Stimulated activated CD4-positive, alpha-beta T cell treated with anti-CD3 and anti-CD28 coated beads, Interleukin-15, amount 100 ng/mL, for 1 hour (primary cell): ENCODE data around the gene CPED1.
"Not testable (repeated sequence)": the region's sequence is repeated elsewhere in the genome, so short reads cannot be mapped to it uniquely, and the experiment has no call there.

Experiments
- DNase-seq, 2 donors: peaks; one replicate each; pipeline ENCODE4 v3.0.0-alpha.2; 2020; ENCODE audit warnings: low read depth in 1 of 2, low spot score in 1 of 2

CPED1 gene

DNA sequence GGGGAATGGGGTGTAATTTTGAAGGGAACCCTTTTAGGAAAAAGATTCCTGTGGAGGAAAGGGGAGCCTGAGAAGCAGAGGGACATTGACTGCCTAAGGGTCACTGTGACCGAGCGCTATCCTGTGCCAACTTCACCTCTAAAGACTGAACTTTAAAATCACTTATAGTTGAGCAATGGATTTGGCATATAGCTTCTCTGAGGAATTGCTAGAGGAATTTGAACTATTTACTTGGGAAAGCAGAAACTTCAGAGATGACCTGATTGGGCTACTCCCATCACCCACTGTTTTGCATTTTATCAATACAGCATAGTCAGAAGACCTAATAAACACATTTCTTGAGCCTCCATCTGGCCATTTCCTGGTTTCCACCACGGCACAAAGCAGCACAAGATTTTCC lies 316.6 kb downstream of the CPED1 start:
- no peak for DNase-seq

DNA sequence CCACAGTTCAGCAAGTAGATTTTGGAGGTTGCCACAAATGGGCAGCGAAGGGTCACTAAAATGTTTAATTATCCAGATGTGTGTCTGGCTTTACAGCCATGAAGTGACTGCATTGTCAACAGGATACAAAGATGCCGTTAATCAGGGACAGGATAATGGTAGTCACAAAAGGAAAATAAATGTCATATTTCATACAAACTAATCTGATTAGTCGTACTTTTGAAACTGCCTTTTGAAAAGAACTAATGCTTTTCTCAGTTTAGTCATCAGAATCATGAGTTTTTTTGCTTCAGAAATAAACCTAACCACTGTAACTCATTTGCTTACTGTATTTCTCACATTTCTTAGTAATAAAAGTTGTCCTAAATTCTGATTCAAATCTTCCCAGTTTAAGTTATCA lies 318.1 kb downstream of the CPED1 start:
- no peak for DNase-seq

DNA sequence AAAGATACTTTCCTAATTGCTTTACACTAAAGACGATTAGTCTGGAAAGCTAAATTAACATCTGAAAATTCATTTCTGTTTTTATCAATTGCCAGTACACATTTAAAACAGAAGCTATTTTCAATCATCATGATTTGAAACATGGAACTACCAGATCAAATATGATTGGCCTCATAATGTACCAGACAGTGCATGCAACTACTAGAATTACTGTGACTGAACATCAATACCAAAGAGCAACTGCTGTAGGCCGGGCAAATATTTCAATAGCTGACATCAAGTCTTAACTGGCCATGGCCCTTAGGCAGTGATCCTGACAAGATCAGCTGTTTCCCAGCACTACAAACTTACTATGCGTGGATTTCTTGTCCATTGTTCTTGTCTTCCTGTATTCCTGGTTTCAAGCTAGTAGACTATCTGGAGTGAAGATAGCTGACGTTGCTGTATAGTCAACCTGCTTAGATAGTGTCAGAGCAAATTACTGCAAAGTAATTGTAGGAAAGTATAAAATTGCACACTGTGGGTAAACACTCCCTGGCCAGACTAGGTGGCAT lies 318.6 kb downstream of the CPED1 start:
- no peak for DNase-seq

DNA sequence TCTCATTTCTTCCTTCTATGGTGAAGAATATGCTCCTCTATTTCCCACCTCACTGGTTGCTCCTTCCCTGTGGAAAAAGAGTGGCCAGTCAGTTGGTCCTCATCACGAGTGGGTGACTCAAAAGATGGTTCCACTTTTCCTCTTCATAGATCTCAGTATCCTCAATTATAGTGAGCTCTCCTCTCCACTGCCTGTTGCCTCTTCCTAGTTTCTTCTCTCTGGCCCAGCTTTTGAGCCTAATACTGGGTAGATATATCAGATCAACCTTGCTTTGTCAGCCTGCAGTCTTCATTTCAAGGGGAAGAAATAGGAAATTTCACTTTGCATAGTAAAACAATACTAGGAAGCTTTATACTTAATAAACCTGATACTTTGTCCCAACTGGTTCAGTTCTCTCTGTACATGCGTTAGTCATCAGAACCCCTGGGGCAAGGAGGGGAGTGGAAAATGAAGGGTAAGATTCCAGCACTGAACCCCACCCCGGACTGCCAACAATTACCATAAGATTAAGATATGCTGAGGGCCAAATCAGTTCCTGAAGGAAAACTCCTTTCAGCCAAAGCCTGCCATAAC lies 324.8 kb downstream of the CPED1 start:
- no peak for DNase-seq

DNA sequence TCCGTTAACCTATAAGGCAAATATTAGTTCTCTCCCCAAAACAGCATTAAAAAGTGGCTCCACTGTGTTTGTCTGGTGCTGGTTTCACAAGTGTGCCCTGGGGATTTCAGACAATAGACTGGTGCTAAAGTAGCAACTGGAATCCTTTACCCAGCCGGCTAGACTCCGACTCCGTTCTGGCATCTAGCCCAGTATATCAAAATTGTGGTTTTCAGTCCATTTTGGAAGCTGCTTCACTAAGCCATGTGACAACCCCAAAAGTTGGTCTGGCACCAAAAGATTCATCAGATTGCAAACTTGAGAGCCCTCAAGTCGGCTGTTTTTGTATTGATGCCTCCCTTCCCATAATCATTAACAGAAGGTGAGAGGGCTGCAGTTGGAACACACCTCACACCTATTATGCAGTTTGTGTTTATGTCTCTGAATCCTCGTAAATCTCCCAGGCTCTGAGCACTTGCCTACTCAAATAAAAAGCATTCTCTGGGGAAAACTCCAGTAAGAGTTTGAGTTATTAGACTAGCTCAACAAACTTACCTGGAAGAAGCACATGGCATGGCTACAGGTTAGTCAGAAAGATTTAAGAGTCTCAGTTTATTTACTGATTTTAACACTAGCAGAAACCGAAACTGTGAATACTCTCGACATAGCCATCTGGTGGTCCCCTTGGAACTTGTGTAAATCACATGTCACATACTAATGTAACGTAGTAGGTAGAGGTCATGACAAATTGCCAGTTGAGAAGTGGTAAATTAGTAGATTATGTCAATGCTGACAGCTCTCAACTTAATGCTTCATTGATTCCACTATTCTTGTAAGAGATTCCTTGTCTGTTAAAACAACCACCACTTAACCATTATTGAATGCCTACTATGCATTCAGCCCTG lies 325.5 kb downstream of the CPED1 start:
- DNase-seq: no peak

DNA sequence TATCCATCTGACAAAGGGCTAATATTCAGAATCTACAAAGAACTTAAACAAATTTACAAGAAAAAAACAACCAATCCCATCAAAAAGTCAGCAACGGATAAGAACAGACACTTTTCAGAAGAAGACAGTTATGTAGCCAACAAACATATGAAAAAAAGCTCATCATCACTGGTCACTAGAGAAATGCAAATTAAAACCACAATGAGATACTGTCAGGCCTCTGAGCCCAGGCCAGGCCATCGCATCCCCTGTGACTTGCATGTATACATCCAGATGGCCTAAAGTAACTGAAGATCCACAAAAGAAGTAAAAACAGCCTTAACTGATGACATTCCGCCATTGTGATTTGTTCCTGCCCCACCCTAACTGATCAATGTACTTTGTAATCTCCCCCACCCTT lies 326.7 kb downstream of the CPED1 start:
- not testable (repeated sequence) for DNase-seq

DNA sequence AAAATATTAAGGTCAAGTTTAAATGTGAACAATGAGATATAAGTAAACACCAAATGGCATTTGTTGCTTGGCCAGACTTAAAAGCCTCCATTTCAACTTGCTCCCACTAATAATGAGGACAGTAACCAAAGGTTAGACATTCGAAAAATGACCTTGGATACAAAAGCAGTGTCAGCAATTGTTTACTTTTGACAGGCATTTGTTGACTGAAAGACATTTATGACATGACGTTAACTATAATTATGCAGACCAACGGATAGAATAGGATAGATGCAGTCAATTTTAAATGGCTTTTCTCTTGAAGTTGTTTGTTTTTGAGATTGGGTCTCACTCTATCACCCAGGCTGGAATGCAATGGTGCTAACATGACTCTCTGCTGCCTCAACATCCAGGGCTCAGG lies 333.9 kb downstream of the CPED1 start:
- no peak for DNase-seq

DNA sequence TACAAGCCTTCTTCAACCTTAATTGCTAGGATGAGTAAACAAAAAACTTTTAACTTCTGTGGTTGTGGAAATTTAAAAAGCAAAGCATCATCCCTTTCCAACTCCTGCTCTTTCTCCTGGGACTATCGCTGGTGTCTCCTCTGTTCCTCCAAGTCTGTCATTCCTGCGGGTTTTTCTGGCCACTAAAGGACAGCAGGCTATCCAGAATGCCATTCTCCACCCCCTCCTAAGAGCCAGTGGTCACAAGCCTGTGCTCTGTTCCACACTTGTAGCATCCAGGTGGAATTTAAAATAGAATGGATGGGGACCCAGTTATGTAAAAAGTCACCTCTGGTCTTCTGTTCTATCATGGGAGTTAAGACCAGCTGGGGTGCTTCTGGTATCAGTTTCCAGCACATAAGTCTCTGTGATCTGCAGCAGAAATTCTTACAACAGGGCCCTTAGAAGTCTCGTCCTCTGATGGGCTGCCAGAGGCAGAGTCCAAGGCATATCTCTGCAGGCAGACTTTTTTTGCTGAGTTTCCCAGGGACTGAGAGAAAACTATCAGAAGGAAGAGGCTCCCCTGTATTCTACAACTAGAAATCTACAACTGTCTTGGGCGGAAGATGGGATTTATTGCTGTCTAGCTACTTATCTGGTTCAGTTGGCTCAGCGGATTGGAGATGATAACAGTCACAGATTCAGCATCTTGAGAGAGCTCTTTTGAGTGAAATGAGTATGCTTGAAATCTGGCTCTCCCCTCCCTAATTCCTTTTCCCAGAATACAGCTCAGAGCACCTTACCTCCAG lies 335.2 kb downstream of the CPED1 start:
- DNase-seq: no peak

DNA sequence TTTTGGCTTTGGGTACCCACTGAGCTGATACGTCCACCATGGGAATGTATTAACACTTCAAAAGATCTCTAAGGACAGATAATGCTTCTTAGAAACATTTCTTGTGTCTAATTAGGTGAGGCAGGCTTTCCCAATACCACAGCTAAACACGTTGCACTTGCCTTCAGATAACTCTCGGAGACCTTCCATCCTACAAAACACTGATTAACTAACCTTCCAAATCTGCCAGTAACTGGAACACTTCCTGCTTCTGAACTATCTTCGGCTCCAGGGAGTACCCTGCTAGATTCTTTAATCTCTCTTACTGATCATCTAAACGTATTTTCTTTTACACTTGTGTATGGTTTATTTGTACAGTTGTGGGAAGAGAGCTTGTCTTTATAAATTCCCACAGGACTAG lies 339.2 kb downstream of the CPED1 start:
- no peak for DNase-seq

DNA sequence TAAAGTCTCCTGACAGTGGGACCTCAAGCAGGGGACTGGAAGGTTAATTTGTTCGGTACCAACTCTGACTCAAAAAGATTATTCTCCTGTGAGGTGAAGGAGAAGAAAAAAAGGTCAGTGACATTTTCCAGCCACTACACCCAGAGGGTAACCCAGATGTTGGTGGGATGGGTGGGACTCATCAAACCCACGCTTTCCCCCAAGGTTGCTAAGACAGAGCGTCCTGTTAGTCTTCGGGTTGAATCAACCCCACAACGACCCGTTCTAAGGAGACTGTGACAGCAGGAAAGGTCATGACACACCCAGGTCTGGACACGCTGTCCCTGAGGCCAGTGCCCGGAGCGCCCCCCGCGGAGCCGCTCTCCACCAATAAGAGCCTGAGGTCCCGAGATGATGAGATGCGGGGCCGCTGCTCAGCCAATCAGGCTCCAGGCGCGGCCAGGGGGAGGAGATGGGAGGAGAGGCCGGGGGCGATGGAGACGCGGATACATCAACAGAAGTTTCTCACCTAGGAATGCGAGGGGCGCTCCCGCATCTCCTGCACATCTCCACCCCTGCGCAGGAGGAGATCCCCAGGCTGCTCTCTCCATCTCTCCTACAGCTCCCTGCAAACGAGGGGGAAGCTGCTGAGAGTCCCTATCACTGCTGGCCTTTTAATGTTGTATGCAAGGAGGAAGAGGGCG lies 340.1 kb downstream of the CPED1 start, which contains the start of gene WNT16:
Gene WNT16, plus strand, starts transcription at position 493 of the 683 bp plus-strand sequence. CDS start 293 bp downstream, outside the sequence.
- DNase-seq: no peak

DNA sequence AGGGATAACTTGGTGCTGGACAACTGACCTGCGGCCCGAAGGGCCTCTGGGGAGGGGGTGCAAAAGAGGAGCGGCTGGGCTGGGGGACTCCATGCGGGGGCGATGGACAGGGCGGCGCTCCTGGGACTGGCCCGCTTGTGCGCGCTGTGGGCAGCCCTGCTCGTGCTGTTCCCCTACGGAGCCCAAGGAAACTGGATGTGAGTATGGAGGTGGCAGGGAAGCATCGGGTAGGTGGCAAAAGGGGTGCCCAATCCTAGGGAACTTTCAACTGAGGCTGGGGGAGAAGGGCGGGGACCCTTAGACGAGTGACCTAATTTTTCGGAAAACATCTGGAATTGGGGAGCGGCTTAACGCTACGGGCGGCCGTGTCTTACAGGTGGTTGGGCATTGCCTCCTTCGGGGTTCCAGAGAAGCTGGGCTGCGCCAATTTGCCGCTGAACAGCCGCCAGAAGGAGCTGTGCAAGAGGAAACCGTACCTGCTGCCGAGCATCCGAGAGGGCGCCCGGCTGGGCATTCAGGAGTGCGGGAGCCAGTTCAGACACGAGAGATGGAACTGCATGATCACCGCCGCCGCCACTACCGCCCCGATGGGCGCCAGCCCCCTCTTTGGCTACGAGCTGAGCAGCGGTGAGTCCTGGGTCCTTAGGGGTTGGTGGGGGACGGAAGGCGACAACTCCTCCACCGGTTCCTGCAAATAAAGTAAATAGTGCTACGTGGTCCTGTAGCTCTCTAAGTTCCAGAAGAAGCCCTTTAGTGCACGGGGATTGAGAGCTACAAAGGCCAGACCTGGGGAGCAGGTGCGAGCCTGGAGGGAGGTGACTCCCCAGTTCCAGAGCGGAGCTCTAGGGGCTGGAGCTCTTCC lies 340.9 kb downstream of the CPED1 start:
- DNase-seq: no peak

DNA sequence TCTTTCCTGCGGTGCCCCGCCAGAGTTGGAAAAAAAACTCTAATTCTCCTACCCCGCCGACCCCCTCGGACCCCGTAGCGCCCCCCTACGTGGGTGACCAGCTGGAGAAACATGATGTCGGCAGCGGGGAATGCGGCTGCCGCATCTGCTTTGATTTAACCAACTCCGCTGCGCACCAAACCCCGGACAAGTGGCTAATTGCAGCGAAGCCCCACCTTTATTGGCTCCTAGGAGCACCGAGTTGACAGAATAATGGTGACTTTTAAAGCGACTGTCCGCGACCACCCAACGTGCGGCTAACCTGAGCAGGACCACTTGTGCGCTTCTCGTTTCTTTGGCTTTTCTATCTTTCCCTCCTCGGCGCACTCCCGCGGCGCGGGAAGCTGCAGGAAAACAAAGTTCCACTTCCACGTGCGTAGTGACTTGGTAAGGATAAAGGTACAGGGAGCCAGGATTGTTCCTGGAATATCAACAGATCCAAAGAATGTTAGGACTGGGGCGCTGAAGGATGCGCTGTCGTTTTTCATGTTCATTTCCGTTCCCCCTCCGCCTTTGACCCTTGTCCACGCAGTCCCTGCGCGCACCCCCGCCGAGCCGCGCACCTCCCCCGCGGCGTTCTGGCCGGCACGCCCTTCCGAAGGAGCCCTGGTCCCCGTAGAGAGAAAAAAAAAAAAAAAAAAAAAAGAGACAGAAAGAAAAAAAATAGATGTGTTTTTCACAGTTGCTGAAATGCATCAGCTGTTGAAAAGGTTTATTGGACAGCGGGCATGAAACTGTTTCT lies 341.7 kb downstream of the CPED1 start:
- no peak for DNase-seq

DNA sequence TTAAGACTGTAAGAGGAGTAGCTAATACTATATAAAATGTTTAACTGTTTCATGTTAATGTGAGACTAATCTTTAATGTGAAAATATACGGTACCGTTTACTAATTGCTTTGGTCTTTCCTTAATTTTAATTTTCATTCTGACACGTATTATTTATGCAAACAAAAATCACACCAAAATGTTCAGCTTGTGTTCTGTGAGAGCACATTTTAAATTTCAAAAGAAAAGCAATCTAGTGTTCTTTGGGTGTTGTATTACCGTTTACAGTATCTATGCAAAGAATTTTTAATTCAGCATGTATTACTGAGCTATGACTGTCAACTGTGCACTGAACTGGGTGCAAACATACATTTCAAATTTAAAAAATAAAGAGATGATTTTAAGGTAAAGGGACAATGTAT lies 342.5 kb downstream of the CPED1 start:
- DNase-seq: no peak

DNA sequence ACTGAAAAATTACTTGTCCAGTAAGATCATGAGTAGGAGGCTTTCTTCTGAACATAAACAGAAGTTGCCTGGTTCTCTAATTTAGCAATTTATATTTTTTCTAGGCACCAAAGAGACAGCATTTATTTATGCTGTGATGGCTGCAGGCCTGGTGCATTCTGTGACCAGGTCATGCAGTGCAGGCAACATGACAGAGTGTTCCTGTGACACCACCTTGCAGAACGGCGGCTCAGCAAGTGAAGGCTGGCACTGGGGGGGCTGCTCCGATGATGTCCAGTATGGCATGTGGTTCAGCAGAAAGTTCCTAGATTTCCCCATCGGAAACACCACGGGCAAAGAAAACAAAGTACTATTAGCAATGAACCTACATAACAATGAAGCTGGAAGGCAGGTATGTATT lies 343.1 kb downstream of the CPED1 start:
- DNase-seq: no peak

DNA sequence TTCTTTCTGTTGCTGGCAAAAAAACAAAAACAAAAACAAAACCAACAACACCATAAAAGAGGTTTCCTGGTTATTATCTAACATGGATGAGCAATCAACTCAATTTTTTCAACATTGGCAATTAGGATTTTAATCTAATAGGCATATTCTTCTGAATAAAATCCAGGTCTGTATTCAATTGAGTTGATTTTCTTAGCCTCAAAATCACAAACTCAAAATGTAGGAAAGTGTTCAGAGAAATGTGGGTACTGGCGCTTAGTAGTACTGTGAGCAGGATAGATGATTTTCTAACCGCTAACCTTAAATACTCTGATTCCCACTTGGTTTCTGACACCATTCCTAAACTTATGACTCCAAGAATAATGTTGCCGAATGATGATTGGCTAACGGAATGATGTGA lies 345.9 kb downstream of the CPED1 start:
- no peak for DNase-seq

DNA sequence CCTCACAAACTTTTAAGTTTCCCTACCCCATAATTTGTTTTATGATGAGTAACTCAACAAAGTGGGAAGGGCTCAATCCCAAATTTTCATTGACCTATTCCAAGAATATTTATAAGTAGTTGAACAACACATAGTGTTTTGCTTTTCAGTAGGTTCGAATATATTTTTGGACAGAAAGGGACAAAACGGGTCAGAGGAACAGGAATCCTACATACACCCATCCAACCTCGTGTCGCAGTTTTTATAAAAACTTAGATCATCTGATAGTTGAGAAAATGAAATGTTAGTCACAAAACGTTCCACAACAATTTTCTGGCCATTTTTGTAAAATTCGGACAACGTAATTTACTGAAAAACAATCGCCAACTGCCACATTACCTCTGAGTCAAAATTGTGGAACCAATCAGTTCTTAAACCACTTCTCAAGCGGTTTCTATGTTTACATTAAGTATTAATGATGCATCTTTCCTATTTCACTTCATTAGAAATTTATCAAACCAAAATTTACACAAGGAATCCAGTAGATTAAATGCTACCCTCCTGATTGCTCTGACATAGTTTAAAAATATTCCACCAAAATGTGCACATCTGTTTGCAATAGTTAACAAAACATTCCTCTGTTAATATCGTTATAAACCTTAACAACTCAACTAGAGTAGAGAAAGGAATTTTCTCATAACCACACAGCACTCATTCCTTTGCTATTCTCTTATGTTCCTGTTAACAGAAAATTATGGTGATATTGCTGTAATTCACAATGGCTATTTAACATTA lies 346.6 kb downstream of the CPED1 start:
- DNase-seq: no peak

DNA sequence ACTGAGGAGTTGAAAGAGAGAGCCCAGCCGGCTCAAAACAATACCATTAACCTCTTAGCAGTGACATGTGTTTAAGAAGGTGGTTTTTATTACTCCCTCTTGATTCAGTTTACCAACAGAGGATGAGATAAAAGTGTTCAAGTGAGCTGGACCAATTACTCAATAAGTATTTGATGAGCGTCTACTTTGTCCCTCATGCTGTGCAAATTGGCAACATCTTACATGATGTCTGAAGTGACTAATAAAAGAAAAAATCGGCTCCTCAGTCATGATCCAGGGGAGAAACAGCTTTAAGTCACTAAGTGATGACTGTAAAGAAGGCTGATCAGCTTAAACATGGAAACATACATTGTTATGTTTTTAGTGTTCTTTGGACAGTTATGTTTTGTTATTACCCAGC lies 348.1 kb downstream of the CPED1 start:
- DNase-seq: no peak

DNA sequence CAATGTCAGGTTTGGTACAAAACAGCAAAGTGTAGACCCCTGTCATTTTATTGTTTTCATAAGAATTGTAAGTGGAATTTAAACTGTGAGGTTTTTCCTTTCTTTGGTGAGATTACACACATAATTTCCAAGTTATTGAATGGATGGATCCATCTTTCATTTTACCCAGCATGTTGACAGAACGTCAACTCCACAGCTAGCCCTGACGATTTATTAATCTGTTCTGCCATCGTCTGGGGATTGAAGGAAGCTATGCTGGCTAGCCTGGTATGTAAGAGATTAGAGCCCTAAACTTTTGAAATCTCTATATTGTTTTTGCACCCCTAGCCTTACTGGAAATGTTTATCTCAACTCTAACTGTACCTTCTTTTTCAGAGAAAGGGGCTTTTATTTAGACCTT lies 348.9 kb downstream of the CPED1 start:
- DNase-seq: no peak

DNA sequence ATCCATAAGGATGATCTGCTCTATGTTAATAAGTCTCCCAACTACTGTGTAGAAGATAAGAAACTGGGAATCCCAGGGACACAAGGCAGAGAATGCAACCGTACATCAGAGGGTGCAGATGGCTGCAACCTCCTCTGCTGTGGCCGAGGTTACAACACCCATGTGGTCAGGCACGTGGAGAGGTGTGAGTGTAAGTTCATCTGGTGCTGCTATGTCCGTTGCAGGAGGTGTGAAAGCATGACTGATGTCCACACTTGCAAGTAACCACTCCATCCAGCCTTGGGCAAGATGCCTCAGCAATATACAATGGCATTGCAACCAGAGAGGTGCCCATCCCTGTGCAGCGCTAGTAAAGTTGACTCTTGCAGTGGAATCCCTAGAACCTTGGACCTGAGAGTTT lies 350.6 kb downstream of the CPED1 start:
- DNase-seq: no peak
